HG03039 (cell line): ENCODE measurements around the gene PPP1R26.

Source experiments
- ATAC-seq: cut with Tn5 transposase; IDR thresholded peaks from one replicate; pipeline ENCODE4 v1.9.1; 2021; ENCODE audit warnings: mild to moderate bottlenecking, moderate library complexity; ENCODE audit not compliant: unreplicated experiment

Gene PPP1R26

DNA sequence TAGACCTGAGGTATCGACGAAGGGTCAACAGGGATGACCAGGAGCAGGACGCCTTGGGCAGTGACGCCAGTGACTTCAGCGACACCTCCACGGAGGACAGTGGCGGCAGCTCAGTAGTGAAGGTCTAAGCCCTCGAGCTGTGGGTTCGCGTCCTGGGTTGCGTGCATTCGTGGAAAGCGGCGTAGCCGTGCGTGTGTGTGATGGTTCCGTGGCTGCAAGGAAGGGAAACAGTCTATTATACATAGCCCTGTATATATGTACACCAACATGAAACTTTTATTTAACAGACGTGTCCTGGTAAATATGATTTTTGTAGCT lies 8.4 kb downstream of the PPP1R26 start:
- no peak for ATAC-seq

- no peak for ATAC-seq
Measured at GRCh38 chr9:135488527-135488926, 8.9 kb downstream of the PPP1R26 start.

GRCh38 chr9:135489188-135489906 lies 9.8 kb downstream of the PPP1R26 start:
- no peak for ATAC-seq

- no peak for ATAC-seq
Measured at GRCh38 chr9:135490166-135490870, 10.7 kb downstream of the PPP1R26 start.

DNA sequence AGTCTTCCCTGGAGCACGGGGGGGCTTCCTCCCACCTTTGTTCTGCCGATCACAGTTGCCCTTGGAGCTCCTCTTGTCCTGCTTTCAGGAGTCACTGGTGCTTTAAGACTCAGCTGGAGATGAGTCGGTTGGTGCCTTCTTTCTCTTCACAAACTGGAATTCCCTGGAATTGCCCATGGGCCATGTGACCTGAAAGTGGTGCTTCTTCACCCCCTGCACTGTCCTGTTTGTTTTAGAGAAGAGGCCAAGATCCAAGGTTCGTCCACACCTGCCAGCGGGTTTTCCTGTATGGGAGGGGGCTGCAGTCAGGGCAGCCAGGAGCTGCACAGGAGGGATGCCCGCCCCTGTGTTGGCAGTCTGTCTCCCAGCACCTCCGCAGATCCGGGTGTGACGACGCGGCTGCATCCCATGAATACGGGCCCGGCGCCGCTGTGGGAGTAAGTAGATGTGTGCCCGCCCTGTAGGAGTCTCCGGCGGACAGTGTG lies 11.4 kb downstream of the PPP1R26 start:
- ATAC-seq, result no peak

GRCh38 chr9:135491764-135492163 lies 12.2 kb downstream of the PPP1R26 start:
- no peak for ATAC-seq

GRCh38 chr9:135492886-135493669 lies 13.5 kb downstream of the PPP1R26 start:
- ATAC-seq, result no peak

DNA sequence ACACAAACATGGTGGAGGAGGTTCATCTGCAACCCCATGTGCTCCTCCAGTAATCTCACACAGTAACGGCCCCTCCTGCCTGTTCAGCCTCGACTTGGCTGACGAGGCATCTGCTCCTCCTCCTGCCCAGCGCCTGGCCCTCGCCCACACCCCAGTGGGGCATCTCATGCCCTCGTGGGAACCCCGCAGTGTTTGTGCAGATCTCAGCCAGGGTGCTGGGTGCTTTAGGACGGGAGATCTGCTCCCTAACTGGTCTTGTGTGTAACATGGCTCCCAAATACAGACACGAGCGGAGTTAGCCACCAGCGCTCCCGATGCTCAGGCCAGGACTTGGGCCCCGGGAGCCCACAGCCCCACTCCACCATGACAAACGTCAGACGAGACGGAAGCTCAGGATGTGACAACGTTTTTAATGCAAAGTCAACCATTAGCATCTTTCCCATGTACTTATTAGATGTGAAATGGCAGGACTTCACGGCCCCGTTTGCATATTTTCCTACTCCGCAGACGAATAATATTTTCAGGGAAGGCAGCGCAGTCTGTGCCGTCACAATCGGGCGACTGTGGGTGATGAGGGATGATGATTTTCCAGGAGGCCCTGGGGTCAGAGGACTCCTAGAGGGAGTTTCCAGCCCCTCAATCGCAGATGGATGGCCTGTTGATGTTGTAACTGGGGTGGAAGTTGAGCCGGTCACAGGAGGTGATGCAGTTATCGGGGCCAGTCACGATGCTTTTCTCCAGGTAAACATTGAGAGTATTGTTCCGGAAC lies 15.4 kb downstream of the PPP1R26 start:
- ATAC-seq, result no peak

DNA sequence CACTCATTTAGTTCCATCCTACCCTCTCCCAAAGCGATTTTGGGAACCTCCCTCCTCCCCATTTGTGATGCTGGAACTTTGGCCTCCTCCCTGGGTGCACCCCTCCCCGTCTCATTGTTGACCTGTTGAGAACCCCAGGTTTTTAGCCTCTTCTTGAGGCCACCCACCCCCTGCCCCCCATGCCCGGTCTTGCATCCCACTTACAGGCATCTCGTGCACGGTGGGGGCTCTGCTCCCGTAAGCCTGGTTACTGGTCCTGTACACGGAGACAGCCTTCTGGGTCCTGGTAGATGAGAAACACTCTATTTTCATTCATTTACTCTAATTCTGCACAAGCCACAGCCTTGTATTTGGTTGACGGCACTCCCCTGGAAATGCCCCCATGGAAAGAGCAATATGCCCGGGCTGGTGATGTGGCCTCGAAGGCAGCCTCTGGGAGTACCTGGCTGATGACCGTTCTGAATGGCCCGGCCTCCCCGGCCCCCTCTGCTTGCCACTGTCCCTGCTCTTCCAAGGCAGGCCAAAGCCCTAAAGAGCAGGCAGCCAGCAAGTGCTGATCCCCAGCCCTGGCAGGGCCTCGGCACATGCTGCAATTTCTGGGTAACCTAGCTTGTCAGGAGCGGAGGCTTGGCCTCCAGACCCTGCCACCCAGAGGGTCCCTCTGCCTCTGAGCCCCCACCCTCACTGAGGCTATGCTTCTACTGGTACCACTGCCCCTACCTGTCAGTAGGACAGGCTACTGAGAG lies 19.0 kb downstream of the PPP1R26 start:
- no peak for ATAC-seq

GRCh38 chr9:135499326-135500070 lies 19.9 kb downstream of the PPP1R26 start:
- ATAC-seq, result peak; percentile 36

GRCh38 chr9:135500071-135500524 lies 20.5 kb downstream of the PPP1R26 start:
- ATAC-seq, result no peak

- peak; percentile 88 for ATAC-seq
Measured at GRCh38 chr9:135500525-135501260, 21.1 kb downstream of the PPP1R26 start, which contains the start of gene MRPS2. MRPS2 (plus strand) TSS chr9:135500682; CDS start chr9:135500711, 29 bp downstream.

DNA sequence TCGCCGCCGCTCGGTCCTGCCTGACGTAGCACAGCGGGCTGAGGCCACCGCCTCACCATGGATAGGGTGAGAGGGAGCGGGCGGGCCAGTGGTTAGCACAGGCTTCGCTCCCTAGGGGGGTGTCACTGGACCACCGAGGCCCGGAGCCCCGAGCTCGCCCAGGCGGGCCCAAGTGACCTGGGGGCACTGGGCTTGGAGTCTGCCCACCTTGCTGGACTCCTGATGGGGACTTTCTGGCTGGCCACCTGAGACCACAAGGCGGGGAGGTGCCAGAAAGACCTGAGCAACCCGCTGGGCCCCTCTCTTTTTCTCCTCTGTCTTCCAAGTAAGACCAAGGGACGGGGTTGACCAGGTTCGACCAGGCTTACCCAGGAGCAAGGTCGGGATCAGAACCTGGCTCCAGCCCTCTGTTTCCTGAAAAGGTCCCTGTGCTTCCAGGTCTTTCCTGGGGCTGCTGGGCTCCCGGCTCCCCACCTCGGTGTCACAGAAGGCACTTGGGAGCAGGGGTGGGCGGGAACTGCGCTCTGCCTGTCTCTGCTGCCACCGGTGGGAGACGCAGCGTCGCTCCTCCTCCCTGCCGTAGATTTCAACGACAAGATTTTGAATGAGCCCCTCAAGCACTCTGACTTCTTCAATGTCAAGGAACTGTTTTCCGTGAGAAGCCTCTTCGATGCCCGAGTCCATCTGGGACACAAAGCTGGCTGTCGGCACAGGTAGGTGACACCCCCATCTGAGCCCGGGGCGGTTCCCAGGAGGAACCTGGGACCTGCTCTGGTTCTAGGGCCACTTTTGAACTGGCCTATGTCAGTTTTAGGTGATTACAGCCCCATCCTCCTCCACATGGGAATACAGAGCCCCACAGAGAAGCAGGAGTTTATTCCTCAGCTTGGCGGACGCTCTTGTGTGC lies 21.9 kb downstream of the PPP1R26 start:
- ATAC-seq, result no peak

DNA sequence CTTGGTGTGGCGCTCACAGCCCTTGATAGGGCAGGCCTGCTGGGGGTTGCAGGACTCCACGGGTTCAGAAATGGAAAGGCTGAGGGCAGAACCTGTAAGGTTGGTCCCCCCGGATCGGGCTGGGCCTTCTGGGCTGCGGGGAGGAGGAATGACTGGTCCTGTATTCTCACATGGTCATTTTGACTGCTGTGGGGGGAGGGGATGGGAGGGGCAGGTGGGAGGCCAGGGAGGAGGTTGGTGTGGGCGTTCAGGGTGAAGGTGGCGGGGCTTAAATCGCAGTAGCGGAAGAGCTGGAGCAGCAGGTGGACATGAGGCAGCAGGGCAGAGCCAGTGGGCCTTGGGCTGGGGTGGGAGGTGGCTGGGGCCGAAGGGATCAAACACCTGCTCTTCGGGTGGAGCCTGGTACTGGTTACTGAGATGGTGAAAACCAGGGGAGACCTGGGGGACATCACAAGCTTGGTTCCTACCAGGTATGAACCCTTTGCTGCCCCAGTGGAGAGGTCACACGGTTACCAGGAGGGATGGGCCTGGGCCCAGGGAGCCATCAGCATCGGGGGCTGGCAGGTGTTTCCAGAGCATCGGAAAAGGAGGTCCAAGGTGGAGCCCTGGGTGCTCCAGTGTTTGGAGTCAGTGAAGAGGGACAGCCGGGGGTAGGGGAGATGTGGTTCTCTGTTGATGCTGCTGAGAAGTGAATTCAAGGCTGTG lies 22.7 kb downstream of the PPP1R26 start:
- ATAC-seq, result no peak

DNA sequence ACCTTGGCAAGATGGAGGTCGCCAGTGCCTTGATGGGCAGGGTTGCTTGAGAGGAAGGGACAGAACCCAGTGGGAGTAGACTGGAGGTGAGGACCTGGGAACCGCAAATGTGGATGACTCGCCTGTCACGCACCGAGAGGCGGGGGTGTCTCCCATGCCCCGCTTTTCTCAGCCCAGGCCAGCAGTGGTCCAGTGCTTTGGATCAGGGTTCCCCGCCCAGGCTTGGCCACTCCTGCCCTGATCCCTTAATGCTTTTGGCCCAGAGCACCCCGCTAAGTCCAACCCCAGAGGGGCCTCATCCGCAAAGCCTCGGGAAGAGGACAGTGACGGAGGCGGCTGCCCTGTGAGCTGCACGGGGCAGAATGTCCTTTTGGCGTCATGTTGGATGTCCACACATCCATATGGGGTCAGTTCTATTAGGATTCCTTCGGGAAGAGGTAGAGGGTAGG lies 23.3 kb downstream of the PPP1R26 start:
- no peak for ATAC-seq

DNA sequence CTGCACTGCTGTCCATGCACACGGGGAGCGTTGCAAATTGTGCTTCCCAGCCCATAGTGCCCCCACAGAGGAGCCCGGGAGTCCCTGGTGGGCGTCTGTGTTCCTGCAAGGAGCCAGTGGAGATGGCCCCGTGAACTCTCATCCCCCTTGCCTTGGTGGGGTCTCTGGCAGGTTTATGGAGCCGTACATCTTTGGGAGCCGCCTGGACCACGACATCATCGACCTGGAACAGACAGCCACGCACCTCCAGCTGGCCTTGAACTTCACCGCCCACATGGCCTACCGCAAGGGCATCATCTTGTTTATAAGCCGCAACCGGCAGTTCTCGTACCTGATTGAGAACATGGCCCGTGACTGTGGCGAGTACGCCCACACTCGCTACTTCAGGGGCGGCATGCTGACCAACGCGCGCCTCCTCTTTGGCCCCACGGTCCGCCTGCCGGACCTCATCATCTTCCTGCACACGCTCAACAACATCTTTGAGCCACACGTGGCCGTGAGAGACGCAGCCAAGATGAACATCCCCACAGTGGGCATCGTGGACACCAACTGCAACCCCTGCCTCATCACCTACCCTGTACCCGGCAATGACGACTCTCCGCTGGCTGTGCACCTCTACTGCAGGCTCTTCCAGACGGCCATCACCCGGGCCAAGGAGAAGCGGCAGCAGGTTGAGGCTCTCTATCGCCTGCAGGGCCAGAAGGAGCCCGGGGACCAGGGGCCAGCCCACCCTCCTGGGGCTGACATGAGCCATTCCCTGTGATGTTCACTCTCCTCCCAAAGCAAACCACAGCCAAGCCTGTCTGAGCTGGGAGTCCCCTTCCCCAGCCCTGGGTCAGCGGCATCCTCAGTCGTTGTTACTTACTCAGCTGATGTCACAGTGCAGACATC lies 24.0 kb downstream of the PPP1R26 start:
- ATAC-seq, result no peak
